ENCODE measurements around the gene MDFIC2.
"Not testable (repeated sequence)": the region's sequence is repeated elsewhere in the genome, so short reads cannot be mapped to it uniquely, and the experiment has no call there.

MDFIC2 gene

DNA sequence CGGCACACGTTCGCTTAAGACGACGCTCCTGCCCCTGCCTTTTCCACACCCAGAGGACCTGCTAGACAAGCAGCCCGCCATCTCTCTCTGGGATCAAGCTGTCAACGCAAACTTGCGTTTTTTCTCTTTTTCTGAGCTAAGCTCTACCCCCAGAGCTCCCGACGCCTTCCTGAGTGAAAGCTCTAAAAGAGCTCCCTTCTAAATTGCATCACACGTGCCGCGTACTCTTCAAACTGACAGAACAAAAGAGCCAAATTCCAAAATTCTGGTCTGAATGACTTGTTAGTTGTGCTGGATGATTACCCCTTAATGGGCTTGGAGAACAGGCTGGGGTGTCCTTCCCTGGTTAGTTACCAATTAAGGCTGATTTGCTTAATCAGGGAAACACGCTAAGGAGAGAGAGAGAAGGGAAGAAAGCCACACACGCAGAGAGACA is 81.2 kb downstream of the MDFIC2 start:
- Histone ChIP-seq H2AFZ (ENCODE audit: low read length, unreplicated experiment) (no peak overlapping the region), H3K4me3 (ENCODE audit: low read depth, low read length) (no peak overlapping the region), H3K27ac (ENCODE audit: low read depth, low read length) (no peak overlapping the region), H3K36me3 (ENCODE audit: insufficient read depth, low read length) (no peaks in the 10 kb centered on the region), H3K27me3 (ENCODE audit: insufficient read depth, low read length) (no peaks in the 10 kb centered on the region), H3K4me1 (ENCODE audit: control insufficient read depth, insufficient read depth, low read length, unreplicated experiment) (no peaks in the 10 kb centered on the region), H3K79me2 (ENCODE audit: control insufficient read depth, insufficient read depth, low read length, unreplicated experiment) (no peaks in the 10 kb centered on the region)

DNA sequence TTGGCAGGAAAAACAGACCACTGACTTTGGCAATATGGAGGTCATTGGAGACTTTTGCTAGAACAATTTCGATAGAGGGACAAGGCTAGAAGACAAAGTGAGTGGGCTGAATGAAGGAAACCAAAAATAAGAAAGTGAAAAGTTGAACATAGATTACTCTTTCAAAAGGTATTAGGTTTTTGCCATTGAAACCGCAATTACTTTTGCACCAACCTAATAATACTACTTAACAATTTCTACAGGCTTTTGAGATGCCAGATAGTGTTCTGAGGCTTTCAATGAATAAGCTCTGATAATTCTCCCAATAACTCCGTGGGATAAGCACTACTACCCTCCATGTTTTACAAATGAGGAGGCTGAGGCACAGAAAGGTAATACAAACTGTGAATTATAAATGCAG is 85.0 kb downstream of the MDFIC2 start:
- Histone ChIP-seq H3K4me3 (ENCODE audit: low read depth, low read length) (no peak overlapping the region), H3K36me3 (ENCODE audit: insufficient read depth, low read length) (no peaks in the 10 kb centered on the region), H2AFZ (ENCODE audit: low read length, unreplicated experiment) (no peak overlapping the region), H3K79me2 (ENCODE audit: control insufficient read depth, insufficient read depth, low read length, unreplicated experiment) (no peaks in the 10 kb centered on the region), H3K27me3 (ENCODE audit: insufficient read depth, low read length) (no peaks in the 10 kb centered on the region), H3K27ac (ENCODE audit: low read depth, low read length) (no peak overlapping the region), H3K4me1 (ENCODE audit: control insufficient read depth, insufficient read depth, low read length, unreplicated experiment) (no peaks in the 10 kb centered on the region)

DNA sequence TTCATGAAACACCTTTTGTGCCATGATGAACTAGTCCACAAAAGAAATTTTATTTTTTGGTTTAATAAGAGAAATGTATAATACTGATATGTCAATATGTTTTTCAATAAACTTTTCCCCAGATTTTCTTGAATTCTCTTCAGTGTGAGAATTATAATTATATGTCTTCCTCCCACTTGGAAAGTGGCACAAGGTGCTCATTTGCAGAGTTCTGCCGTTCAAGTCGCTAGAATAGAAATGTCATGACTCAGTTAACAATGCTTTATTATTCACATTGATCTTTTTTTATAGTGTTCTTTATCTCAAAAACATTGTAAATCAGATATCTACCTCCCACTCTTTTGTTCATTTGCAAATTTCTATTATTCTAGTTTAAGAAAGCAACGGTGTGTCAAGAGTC is 87.3 kb downstream of the MDFIC2 start:
- H3K4me3 ChIP-seq (ENCODE audit: low read depth, low read length), result no peak overlapping the region
- no peaks in the 10 kb centered on the region for H3K27me3 ChIP-seq (ENCODE audit: insufficient read depth, low read length)
- no peak overlapping the region for H2AFZ ChIP-seq (ENCODE audit: low read length, unreplicated experiment)
- no peak overlapping the region for H3K27ac ChIP-seq (ENCODE audit: low read depth, low read length)
- no peaks in the 10 kb centered on the region for H3K79me2 ChIP-seq (ENCODE audit: control insufficient read depth, insufficient read depth, low read length, unreplicated experiment)
- no peaks in the 10 kb centered on the region for H3K4me1 ChIP-seq (ENCODE audit: control insufficient read depth, insufficient read depth, low read length, unreplicated experiment)
- no peaks in the 10 kb centered on the region for H3K36me3 ChIP-seq (ENCODE audit: insufficient read depth, low read length)

DNA sequence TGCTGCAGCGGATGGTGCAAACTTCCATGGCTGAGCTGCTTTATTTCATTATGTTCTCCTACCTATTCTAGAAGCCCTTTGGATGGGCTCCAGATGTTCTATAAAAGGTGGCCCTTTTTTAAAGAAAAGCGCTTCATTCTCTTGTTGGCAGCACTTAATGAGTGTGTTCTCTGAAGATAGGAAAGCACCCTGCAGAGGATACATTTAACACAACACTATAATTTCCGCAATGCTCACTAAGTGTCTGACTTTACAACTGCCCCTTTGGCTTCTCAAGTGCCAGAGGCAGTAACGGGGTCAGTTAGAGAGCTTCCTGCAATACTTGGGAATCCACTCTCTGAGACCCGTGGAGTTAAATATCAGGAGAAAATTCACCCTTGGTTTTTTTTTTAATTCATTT is 88.1 kb downstream of the MDFIC2 start:
- no peaks in the 10 kb centered on the region for H3K36me3 ChIP-seq (ENCODE audit: insufficient read depth, low read length)
- H3K79me2 ChIP-seq (ENCODE audit: control insufficient read depth, insufficient read depth, low read length, unreplicated experiment), result no peaks in the 10 kb centered on the region
- H3K4me3 ChIP-seq (ENCODE audit: low read depth, low read length), result no peak overlapping the region
- H3K4me1 ChIP-seq (ENCODE audit: control insufficient read depth, insufficient read depth, low read length, unreplicated experiment), result no peaks in the 10 kb centered on the region
- no peak overlapping the region for H2AFZ ChIP-seq (ENCODE audit: low read length, unreplicated experiment)
- no peak overlapping the region for H3K27ac ChIP-seq (ENCODE audit: low read depth, low read length)
- H3K27me3 ChIP-seq (ENCODE audit: insufficient read depth, low read length), result no peaks in the 10 kb centered on the region

DNA sequence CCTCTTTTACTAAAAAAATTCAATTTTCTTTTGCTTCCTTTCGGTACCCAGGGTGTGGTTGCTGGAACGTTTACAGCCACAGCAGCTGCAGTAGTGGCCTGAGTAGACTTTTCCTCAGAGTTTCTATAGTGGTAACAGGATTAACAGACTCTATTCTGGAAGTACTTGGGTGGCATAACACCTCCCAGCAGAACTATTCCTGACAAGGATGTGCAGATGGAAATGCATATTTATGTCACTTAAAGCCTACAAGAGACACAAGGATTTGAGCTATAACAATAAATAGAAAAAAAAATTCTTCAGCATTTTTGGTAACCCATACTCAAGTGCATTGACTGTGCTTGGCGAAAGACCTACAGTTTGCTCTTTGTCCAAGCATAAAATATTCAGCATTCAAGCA is 94.0 kb downstream of the MDFIC2 start:
- Histone ChIP-seq H3K4me3 (ENCODE audit: low read depth, low read length) (no peak overlapping the region), H2AFZ (ENCODE audit: low read length, unreplicated experiment) (no peak overlapping the region), H3K79me2 (ENCODE audit: control insufficient read depth, insufficient read depth, low read length, unreplicated experiment) (no peaks in the 10 kb centered on the region), H3K4me1 (ENCODE audit: control insufficient read depth, insufficient read depth, low read length, unreplicated experiment) (no peaks in the 10 kb centered on the region), H3K27me3 (ENCODE audit: insufficient read depth, low read length) (no peaks in the 10 kb centered on the region), H3K27ac (ENCODE audit: low read depth, low read length) (no peak overlapping the region), H3K36me3 (ENCODE audit: insufficient read depth, low read length) (no peaks in the 10 kb centered on the region)

DNA sequence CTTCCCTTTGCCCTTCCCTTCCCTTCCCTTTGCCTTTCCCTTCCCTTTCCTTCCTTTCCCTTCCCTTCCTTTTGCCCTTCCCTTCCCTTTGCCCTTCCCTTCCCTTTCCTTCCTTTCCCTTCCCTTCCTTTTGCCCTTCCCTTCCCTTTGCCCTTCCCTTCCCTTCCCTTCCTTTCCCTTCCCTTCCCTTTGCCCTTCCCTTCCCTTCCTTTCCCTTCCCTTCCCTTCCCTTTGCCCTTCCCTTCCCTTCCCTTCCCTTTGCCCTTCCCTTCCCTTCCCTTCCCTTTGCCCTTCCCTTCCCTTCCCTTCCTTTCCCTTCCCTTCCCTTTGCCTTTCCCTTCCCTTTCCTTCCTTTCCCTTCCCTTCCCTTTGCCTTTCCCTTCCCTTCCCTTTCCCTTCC is 101.2 kb downstream of the MDFIC2 start:
- H3K36me3 ChIP-seq (ENCODE audit: insufficient read depth, low read length); H3K27ac ChIP-seq (ENCODE audit: low read depth, low read length); H2AFZ ChIP-seq (ENCODE audit: low read length, unreplicated experiment); H3K4me1 ChIP-seq (ENCODE audit: control insufficient read depth, insufficient read depth, low read length, unreplicated experiment); H3K4me3 ChIP-seq (ENCODE audit: low read depth, low read length); H3K27me3 ChIP-seq (ENCODE audit: insufficient read depth, low read length); H3K79me2 ChIP-seq (ENCODE audit: control insufficient read depth, insufficient read depth, low read length, unreplicated experiment): not testable (repeated sequence)

DNA sequence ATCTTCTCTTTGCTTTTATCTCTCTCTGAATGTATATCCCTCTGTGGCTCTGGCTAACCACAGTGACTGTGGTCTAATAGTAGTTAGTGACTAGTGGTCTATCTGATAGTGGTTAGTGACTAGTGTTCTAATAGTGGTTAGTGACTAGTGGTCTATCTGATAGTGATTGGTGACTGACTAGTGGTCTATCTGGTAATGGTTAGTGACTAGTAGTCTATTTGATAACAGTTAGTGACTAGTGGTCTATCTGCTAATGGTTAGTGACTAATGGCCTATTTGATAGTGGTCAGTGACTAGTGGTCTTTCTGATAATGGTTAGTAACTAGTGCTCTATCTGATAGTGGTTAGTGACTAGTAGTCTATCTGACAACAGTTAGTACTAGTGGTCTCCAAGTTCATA is 110.5 kb downstream of the MDFIC2 start:
- Histone ChIP-seq H3K27me3 (ENCODE audit: insufficient read depth, low read length) (no peaks in the 10 kb centered on the region), H3K79me2 (ENCODE audit: control insufficient read depth, insufficient read depth, low read length, unreplicated experiment) (no peaks in the 10 kb centered on the region), H2AFZ (ENCODE audit: low read length, unreplicated experiment) (no peak overlapping the region), H3K27ac (ENCODE audit: low read depth, low read length) (no peak overlapping the region), H3K36me3 (ENCODE audit: insufficient read depth, low read length) (no peaks in the 10 kb centered on the region), H3K4me1 (ENCODE audit: control insufficient read depth, insufficient read depth, low read length, unreplicated experiment) (no peaks in the 10 kb centered on the region), H3K4me3 (ENCODE audit: low read depth, low read length) (no peak overlapping the region)

DNA sequence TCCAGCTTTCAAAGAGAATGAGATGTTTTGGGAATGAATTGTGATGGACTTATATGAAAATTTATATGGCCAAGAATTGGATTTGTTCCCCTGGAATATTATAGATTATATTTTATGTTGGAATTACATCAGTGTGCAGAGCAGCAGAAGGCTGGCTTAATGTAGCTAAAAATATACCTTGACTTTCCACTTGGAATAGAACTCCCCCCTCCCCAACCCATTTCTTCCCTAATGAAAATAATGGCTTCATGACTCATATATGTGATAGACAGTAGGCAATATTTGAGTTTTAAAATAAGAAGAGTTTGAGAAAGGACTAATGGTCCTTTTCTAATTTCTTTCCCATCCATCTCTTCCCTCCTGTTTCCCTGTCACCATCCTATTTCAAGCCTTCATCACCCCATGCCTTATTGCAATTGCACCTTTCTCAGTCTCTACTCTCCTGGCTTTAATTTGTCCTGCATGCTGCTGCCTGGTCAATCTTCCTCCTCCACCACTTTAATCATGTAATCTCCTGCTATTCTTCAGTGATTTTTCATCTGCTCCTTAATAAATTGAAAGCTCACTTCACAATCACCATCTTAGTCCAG is 122.5 kb downstream of the MDFIC2 start:
- Histone ChIP-seq H2AFZ (ENCODE audit: low read length, unreplicated experiment) (no peak overlapping the region), H3K27me3 (ENCODE audit: insufficient read depth, low read length) (no peaks in the 10 kb centered on the region), H3K4me1 (ENCODE audit: control insufficient read depth, insufficient read depth, low read length, unreplicated experiment) (no peaks in the 10 kb centered on the region), H3K4me3 (ENCODE audit: low read depth, low read length) (no peak overlapping the region), H3K27ac (ENCODE audit: low read depth, low read length) (no peak overlapping the region), H3K36me3 (ENCODE audit: insufficient read depth, low read length) (no peaks in the 10 kb centered on the region), H3K79me2 (ENCODE audit: control insufficient read depth, insufficient read depth, low read length, unreplicated experiment) (no peaks in the 10 kb centered on the region)

DNA sequence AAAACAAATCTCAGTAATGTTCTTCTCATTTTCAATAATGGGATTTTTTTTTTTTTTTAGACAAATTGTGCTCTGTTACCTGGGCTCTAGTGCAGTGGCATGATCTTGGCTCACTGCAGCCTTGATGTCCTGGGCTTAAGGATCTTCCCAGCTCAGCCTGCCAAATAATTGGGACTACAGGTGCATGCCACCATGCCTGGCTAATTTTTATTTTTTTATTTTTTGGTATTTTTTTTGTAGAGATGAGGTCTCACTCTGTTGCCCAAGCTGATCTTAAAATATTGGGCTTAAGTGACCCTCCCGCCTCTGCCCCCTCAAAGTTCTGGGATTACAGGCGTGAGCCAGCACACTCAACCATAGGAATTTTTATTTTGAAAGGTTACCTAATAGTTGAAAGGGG is 126.2 kb downstream of the MDFIC2 start:
- Histone ChIP-seq H3K36me3 (ENCODE audit: insufficient read depth, low read length) (no peaks in the 10 kb centered on the region), H3K79me2 (ENCODE audit: control insufficient read depth, insufficient read depth, low read length, unreplicated experiment) (no peaks in the 10 kb centered on the region), H3K4me1 (ENCODE audit: control insufficient read depth, insufficient read depth, low read length, unreplicated experiment) (no peaks in the 10 kb centered on the region), H3K4me3 (ENCODE audit: low read depth, low read length) (no peak overlapping the region), H3K27ac (ENCODE audit: low read depth, low read length) (no peak overlapping the region), H3K27me3 (ENCODE audit: insufficient read depth, low read length) (peaks cover 9% of the 10 kb centered on the region; the same call in 1 of the 2 replicates), H2AFZ (ENCODE audit: low read length, unreplicated experiment) (no peak overlapping the region)

DNA sequence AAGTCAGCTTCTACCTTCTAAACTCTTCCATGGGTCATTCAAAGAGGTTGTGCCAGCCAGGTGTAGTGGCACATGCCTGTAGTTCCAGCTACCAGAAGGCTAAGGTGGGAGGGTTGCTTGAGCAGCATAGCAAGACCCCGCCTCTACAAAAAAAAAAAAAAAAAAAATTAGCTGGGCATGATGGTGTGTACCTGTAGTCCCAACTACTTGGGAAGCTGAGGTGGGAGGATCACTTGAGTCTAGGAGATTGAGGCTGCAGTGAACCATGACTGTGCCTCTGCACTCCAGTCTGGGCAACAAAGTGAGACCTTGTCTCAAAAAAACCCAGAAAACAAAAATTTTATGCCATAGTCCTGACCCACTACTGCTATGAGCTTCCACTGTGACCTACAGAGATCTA is 126.8 kb downstream of the MDFIC2 start:
- Histone ChIP-seq H3K27ac (ENCODE audit: low read depth, low read length) (no peak overlapping the region), H3K4me3 (ENCODE audit: low read depth, low read length) (no peak overlapping the region), H2AFZ (ENCODE audit: low read length, unreplicated experiment) (no peak overlapping the region), H3K27me3 (ENCODE audit: insufficient read depth, low read length) (peaks cover 9% of the 10 kb centered on the region; the same call in 1 of the 2 replicates), H3K79me2 (ENCODE audit: control insufficient read depth, insufficient read depth, low read length, unreplicated experiment) (no peaks in the 10 kb centered on the region), H3K36me3 (ENCODE audit: insufficient read depth, low read length) (no peaks in the 10 kb centered on the region), H3K4me1 (ENCODE audit: control insufficient read depth, insufficient read depth, low read length, unreplicated experiment) (no peaks in the 10 kb centered on the region)

DNA sequence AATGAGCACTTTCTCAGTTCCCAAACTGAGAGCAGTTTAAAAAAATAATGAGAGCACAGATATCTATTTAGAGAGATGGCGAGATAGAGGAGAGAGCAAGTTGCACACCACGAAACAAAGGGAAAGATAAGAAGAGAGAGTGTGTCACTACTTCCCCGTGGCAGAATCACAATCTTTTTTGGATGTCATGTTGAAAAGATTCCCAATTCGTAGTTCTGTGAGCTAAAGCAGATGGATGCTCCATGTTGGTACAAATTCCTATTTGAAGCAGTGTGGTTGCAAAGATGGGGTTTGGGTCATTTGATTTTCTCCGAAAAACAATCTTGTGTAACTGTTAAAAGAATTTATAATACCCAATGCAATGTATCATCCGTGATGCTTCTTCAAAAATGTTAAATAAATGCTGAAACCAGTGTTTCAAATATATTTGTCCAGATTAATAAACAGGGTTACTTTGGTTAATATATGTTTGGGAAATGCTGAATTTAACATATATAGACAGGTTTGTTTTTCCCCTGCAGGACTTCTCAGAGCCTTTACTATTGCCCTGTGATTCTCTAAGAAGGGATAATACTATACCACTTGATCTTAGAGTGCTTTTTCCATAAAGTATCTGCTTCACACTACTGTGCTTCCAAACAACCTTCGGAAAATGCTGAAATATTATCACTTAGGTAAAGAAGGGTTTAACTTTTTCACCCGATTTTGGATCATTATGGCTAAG is 128.5 kb downstream of the MDFIC2 start:
- Histone ChIP-seq H3K27ac (ENCODE audit: low read depth, low read length) (no peak overlapping the region), H3K36me3 (ENCODE audit: insufficient read depth, low read length) (no peaks in the 10 kb centered on the region), H3K4me1 (ENCODE audit: control insufficient read depth, insufficient read depth, low read length, unreplicated experiment) (no peaks in the 10 kb centered on the region), H3K79me2 (ENCODE audit: control insufficient read depth, insufficient read depth, low read length, unreplicated experiment) (no peaks in the 10 kb centered on the region), H2AFZ (ENCODE audit: low read length, unreplicated experiment) (no peak overlapping the region), H3K4me3 (ENCODE audit: low read depth, low read length) (no peak overlapping the region), H3K27me3 (ENCODE audit: insufficient read depth, low read length) (peaks cover 9% of the 10 kb centered on the region; the same call in 1 of the 2 replicates)
